GM18505 (cell line): Measurements from ENCODE around the gene COA3.

ENCODE experiments used
- ATAC-seq: cut with Tn5 transposase; IDR thresholded peaks from one replicate; pipeline ENCODE4 v1.9.1; 2021; ENCODE audit not compliant: unreplicated experiment
- POLR2A ChIP-seq: IDR thresholded peaks from 4 replicates; pipeline ENCODE4 v1.6.1; 2011; ENCODE audit warnings: borderline replicate concordance; ENCODE audit not compliant: insufficient read depth, insufficient read length; ENCODE audit errors: extremely low read depth

COA3 gene, protein sequence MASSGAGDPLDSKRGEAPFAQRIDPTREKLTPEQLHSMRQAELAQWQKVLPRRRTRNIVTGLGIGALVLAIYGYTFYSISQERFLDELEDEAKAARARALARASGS

DNA sequence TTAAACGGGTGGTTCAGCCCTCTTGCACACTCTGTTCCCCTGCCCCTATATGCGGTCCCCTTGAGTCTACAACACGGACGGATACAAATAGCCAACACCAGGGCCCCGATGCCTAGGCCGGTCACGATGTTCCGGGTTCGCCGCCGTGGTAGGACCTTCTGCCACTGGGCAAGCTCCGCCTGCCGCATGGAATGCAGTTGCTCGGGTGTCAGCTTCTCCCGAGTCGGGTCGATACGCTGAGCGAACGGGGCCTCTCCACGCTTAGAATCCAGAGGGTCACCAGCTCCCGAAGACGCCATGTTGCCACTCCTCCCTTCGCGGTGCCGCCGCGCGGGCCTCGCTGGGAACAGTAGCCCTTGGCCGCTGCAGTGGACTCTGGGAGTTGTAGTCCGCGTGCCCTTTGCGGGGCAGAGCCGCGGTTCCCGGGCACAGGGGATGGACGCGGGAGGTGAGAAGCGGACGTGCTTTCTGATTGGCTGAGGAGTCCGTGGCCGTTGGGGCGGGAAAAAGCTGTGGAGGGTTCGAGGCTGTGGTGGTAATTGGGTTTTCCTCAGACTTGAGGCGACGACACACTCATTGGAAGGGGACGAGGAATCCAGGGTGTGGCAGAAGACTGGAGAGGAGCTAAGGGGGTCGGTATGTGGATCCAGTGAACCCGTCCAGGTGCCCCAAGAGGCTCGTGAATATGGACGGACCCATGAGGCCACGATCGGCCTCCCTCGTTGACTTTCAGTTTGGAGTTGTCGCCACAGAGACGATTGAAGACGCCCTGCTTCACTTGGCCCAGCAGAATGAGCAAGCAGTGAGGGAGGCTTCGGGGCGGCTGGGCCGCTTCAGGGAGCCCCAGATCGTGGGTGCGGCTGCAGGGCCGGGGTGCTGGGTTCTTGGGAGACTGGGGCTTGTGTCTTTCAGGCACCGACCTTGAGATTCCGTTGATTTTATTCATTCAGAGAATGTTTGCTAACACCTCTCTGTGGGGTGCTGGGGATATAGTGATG lies at the start of gene COA3, which contains the start of gene CNTD1:
Gene COA3 (minus strand): TSS at position 322 of the 998 bp plus-strand sequence. CDS start 23 bp downstream, at position 299.
Gene CNTD1 (plus strand): TSS at position 479 of the 998 bp plus-strand sequence. CDS start 207 bp downstream, at position 686.
- ATAC-seq: no peak
- TF ChIP-seq POLR2A: peak; percentile 72

DNA sequence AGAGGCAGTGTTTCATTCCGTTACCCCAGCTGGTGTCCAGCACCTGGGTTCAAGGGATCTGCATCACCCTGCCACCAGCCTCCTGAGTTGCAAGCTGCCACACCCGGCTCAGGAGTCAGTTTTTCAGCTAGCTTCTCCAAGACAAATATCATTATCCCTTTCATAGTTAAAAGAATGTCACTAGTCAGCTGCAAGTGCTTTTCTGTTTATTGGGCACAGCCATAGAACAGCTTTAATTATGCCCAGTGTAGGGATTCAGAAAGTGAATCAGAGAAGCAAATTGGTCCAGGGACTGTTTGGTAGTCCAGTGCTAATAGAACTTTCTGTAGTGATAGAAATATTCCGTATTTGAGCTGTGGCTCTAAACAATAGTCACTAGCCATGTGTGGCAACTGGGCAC lies 49.6 kb upstream of the COA3 start:
- no peak for TF ChIP-seq POLR2A
- ATAC-seq: no peak

DNA sequence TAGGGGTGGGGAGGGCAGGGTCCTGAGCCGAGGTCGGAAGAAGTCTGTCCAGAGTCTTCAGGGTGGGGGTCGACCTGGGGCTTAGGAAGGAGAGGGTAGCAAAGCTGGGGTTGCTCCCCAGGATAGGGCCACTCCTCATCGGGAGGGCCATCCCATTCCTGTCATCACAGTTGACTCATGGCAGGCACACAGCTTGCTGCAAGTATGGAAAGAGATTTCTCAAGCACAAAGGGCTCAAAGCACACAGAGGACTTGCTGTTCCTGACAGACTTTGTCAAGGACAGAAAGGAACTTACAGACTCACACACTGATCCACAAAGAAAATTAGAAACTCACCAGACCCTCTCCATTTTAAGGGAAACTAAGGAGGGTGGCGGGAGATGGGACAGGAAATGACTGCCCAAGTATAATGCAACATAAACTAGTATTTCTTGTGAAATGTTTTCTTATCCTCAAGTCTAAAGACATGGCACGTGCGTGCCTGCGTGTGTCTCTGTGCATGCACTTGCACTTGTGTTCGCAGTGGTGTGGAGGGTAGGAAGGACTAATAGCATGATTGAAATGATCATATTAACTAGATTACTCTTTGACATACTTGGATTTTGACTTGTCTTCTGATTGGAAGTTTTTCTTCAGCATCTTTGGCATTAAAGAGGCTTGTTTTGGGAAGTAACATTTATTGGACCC lies 48.2 kb upstream of the COA3 start:
- TF ChIP-seq POLR2A: no peak
- ATAC-seq: no peak

DNA sequence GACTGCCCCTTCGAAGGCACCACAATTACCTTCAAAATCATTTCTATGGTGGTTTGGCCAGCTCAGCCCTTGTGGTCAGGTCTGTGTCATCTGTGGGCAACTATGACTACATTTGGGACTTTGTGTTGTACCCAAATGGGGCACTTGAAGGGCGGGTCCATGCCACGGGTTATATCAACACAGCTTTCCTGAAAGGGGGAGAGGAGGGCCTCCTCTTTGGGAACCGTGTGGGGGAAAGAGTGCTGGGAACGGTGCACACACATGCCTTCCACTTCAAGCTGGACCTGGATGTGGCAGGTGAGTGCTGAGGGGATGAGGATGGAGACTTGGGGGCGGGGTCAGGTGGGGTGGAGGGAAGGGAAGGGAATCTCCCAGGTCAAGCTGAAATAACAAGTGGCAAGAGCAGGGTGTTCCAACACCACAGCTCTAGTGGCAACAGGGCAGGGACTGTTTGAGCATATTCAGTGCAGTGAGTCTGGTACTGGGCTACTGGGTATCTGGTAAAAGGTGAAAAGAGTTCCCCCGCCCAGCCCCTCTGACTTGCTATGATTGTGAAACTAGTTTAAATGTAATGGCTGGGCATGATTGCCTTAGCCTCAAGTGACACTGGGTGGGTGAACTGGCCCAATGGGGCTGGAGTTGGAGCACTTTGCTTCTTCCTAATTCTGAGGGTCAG lies 47.6 kb upstream of the COA3 start:
- no peak for TF ChIP-seq POLR2A

DNA sequence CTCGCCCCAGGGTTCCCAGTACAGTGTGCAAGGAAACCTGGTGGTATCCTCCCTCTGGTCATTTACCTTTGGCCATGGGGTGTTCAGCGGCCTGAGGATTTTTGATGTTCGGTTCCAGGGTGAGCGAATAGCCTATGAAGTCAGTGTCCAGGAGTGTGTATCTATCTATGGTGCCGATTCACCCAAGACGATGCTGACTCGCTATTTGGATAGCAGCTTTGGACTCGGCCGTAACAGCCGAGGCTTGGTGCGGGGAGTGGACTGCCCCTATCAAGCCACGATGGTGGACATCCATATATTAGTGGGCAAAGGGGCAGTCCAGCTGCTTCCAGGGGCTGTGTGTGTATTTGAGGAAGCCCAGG lies 47.0 kb upstream of the COA3 start:
- no peak for TF ChIP-seq POLR2A
- no peak for ATAC-seq

More for the DNA sequence above, 47.6 kb upstream of the COA3 start:
- no peak for ATAC-seq

DNA sequence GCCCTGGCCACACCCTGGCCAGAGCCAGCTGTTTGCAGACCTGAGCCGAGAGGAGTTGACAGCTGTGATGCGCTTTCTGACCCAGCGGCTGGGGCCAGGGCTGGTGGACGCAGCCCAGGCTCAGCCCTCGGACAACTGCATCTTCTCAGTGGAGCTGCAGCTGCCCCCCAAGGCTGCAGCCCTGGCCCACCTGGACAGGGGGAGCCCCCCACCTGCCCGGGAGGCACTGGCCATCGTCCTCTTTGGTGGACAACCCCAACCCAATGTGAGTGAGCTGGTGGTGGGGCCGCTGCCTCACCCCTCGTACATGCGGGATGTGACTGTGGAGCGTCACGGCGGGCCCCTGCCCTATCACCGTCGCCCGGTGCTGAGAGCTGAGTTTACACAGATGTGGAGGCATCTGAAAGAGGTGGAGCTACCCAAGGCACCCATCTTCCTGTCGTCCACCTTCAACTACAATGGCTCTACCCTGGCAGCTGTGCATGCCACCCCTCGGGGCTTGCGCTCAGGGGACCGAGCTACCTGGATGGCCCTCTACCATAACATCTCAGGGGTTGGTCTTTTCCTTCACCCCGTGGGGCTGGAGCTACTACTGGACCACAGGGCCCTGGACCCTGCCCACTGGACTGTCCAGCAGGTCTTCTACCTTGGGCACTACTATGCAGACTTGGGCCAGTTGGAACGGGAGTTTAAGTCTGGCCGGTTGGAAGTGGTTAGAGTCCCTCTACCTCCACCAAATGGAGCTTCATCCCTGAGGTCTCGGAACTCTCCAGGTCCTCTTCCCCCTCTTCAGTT lies 46.5 kb upstream of the COA3 start:
- no peak for TF ChIP-seq POLR2A

DNA sequence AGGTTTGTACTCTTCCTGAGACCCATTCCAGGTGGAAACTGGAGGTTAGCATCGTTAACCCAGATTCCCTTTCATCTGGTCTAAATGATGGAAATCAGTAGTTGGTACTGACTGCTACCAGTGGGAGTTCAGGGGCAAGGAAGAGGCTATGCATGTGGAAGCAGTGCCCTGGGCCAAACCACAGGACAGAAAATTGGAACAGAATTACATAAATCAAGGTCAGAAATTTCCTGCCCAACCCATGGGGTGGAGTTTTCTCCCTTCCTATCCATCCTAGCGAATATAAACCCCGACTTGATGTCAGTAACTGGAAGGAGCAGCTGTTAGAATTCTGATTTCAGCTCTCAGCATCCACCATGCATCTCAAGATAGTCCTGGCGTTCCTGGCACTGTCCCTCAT lies 45.8 kb upstream of the COA3 start, which contains the start of gene AOC2:
Gene AOC2 (plus strand): TSS at position 310 of the 400 bp plus-strand sequence. CDS start 47 bp downstream, at position 357.
- no peak for ATAC-seq
- TF ChIP-seq POLR2A: no peak

More for the DNA sequence above, 46.5 kb upstream of the COA3 start:
- ATAC-seq: no peak

DNA sequence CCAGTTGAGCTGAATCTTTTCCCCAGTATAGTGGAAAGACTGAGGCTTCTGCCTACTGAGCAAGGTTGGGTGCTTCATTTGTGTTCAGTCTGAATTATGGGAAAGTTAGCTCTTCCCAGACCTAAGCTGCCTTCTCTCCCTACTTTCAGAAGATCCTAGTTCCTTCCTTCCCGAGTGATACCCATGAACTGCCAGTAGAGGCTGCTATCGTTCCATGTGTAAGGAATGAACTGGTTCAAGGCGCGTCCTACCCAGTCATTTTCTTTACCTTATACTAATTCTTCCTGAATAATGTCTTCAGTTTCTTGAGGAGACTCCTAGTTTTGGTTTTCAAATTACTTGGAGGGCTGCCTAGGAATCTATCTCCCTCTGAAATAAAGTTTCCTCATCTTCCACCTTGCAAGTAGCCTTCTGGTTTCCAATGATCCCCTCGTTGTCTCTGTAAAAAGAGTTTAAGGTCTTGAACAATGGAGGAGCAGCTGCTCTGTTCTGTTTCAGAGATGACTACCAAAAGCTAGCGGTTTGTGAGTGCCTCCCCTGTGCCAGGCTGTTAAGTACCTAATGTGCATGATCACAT lies 44.9 kb upstream of the COA3 start:
- ATAC-seq: no peak
- no peak for TF ChIP-seq POLR2A

DNA sequence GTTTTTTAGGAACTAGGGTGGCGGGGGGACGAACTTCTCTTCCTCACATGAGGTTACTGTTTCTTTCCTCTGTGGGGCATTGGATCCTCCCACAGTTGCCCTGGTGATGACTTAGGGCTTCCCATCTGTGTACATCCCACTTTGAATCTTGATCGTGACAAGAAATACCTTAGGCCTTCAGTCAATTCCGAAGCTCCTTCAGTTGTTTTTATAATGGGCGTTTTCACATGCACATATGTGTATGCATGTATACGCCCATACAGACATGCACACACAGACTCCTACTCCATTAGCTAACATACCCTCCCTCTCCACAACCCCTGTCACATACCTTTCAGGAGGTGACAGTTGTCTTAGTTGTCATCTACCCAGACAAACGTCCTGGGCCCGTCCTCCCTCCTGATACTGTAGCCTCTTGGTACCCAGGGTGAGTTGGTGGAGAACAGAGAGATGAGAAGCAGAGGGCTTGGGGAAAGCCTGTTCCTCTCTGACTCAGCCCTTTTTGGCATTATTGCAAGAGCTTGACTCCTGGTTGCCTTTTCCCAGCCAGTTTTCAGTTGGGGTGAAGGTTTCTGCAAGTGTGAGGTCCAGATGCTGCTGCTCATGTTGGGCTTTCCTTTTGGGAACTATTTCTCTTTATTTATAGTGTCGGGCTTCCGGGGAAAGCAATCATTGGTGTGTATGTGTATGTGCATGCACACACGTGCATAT lies 43.6 kb upstream of the COA3 start:
- ATAC-seq: no peak
- no peak for TF ChIP-seq POLR2A

DNA sequence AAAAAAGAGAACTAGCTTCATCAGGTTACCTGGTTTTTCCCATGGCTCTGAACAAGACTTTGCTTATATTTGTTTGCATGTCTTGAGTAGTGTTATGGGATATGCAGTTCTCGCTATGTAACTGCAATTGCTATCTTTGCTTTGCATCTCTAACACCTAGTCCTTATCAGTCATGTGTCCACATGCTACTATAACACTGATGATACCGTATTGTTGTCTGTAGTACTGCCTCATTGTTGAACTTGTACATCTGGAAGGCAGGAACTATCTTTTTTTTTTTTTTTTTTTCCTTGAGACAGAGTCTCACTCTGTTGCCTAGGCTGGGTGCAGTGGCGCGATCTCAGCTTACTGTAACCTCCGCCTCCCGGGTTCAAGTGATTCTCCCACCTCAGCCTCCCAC lies 37.2 kb upstream of the COA3 start:
- ATAC-seq: no peak
- TF ChIP-seq POLR2A: no peak

DNA sequence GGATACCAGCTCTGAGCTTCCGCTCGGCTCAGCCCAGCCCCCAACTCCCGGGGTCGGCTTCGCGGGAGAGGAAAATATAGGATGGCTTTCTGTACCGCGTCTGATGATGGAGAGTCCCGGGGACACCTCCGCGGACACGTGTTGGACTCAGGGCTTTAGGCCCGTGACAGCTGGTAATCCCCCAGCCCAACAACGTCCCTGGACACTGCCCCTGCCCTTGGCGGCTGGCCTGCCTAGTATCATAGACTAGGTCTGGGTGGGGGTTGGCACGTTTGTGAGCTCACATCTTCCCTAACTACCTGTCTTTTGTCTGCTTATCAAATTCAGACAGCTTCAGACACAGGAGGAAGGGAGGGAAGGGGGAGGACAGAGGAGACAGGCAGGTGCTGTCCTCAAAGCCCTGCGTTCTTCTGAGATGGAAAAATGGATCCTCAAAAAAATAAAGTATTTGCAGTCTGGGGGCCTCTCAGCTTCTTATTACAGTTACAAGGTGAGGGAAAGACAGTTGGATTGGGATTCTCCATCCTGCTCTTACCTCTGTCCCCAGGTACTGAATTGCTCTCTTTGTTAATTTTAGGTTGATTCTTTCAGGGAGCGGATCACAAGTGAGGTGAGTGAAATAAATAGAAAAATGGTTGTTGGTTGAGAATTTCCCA lies 35.4 kb upstream of the COA3 start:
- ATAC-seq: no peak

More for the DNA sequence above, 35.4 kb upstream of the COA3 start:
- TF ChIP-seq POLR2A: no peak
